H9 (cell line): ENCODE measurements around the gene NUP160. TPM values are rescaled to one million over a fixed set of nuclear protein-coding genes. Genes with fewer than 3 reads are reported as not detected.
"Not testable (repeated sequence)": the region's sequence is repeated elsewhere in the genome, so short reads cannot be mapped to it uniquely, and the experiment has no call there.

Source experiments
- DNase-seq: peaks from one replicate; pipeline ENCODE4 v3.0.0-alpha.2; 2017
- H2AFZ ChIP-seq: one replicate; pipeline ENCODE4 v1.6.1; 2013; ENCODE audit warnings: mild to moderate bottlenecking, low read length, control low read depth, moderate library complexity
- H2AK5ac ChIP-seq: 2 replicates; pipeline ENCODE4 v1.6.1; 2013; ENCODE audit warnings: low read length, control low read depth, mixed read lengths; ENCODE audit not compliant: insufficient read length
- H2BK120ac ChIP-seq: one replicate; pipeline ENCODE4 v1.6.1; 2013; ENCODE audit warnings: low read depth, mild to moderate bottlenecking, low read length, control low read depth, inconsistent platforms; ENCODE audit not compliant: poor library complexity, severe bottlenecking
- H2BK12ac ChIP-seq: 2 replicates; pipeline ENCODE4 v1.6.1; 2013; ENCODE audit warnings: low read length, control low read depth, mixed read lengths, low read depth; ENCODE audit not compliant: insufficient read length
- H2BK15ac ChIP-seq: 2 replicates; pipeline ENCODE4 v1.6.1; 2013; ENCODE audit warnings: low read depth, low read length, control low read depth
- H2BK20ac ChIP-seq: one replicate; pipeline ENCODE4 v1.6.1; 2013; ENCODE audit warnings: low read depth, mild to moderate bottlenecking, low read length, control low read depth, inconsistent platforms; ENCODE audit not compliant: poor library complexity, severe bottlenecking
- H2BK5ac ChIP-seq: 2 replicates; pipeline ENCODE4 v1.6.1; 2013; ENCODE audit warnings: low read length, control low read depth, mixed read lengths; ENCODE audit not compliant: insufficient read length
- H3K14ac ChIP-seq: 2 replicates; pipeline ENCODE4 v1.6.1; 2013; ENCODE audit warnings: low read length, control low read depth; ENCODE audit not compliant: insufficient read depth
- H3K18ac ChIP-seq: 2 replicates; pipeline ENCODE4 v1.6.1; 2013; ENCODE audit warnings: low read depth, mild to moderate bottlenecking, mixed read lengths, low read length, control low read depth; ENCODE audit not compliant: insufficient read length
- H3K23ac ChIP-seq: 2 replicates; pipeline ENCODE4 v1.6.1; 2013; ENCODE audit warnings: low read length, control low read depth, mixed read lengths, low read depth; ENCODE audit not compliant: insufficient read length
- H3K23me2 ChIP-seq: 2 replicates; pipeline ENCODE4 v1.6.1; 2013; ENCODE audit warnings: low read depth, mild to moderate bottlenecking, mixed read lengths, low read length, control low read depth; ENCODE audit not compliant: insufficient read length, poor library complexity, severe bottlenecking
- H3K27ac ChIP-seq: 2 replicates; pipeline ENCODE4 v1.5.1; 2013; ENCODE audit warnings: low read length, control low read depth, mixed read lengths, low read depth; ENCODE audit not compliant: insufficient read length
- H3K27me3 ChIP-seq: 2 replicates; pipeline ENCODE4 v1.6.1; 2013; ENCODE audit warnings: low read length, control low read depth, inconsistent platforms; ENCODE audit not compliant: insufficient read depth
- H3K4ac ChIP-seq: 2 replicates; pipeline ENCODE4 v1.6.1; 2013; ENCODE audit warnings: low read depth, mild to moderate bottlenecking, control low read depth, inconsistent platforms, low read length, moderate library complexity
- H3K4me1 ChIP-seq: 2 replicates; pipeline ENCODE4 v1.6.1; 2013; ENCODE audit warnings: low read length, control low read depth, inconsistent platforms; ENCODE audit not compliant: insufficient read depth
- H3K4me2 ChIP-seq: 2 replicates; pipeline ENCODE4 v1.6.1; 2013; ENCODE audit warnings: low read length, control low read depth, mixed read lengths; ENCODE audit not compliant: insufficient read length, insufficient read depth
- H3K56ac ChIP-seq: 2 replicates; pipeline ENCODE4 v1.6.1; 2013; ENCODE audit warnings: low read depth, mild to moderate bottlenecking, mixed read lengths, low read length, control low read depth; ENCODE audit not compliant: insufficient read length
- H3K79me1 ChIP-seq: 2 replicates; pipeline ENCODE4 v1.6.1; 2013; ENCODE audit warnings: low read depth, mild to moderate bottlenecking, moderate library complexity, low read length, control low read depth, inconsistent platforms; ENCODE audit not compliant: insufficient read depth, poor library complexity, severe bottlenecking
- H3K79me2 ChIP-seq: 2 replicates; pipeline ENCODE4 v1.6.1; 2013; ENCODE audit warnings: low read length, control low read depth, inconsistent platforms; ENCODE audit not compliant: insufficient read depth
- H3K9ac ChIP-seq: 2 replicates; pipeline ENCODE4 v1.6.1; 2013; ENCODE audit warnings: low read length, control low read depth, mixed read lengths; ENCODE audit not compliant: insufficient read length; ENCODE audit errors: extremely low read depth
- H3K9me3 ChIP-seq: one replicate; pipeline ENCODE4 v1.6.1; 2013; ENCODE audit warnings: low read depth, low read length, inconsistent platforms; ENCODE audit not compliant: control insufficient read depth
- H3T11ph ChIP-seq: one replicate; pipeline ENCODE4 v1.6.1; 2013; ENCODE audit warnings: mild to moderate bottlenecking, low read length, control low read depth, inconsistent platforms
- H4K20me1 ChIP-seq: one replicate; pipeline ENCODE4 v1.6.1; 2013; ENCODE audit not compliant: control insufficient read depth, insufficient read length, insufficient read depth
- H4K5ac ChIP-seq: 2 replicates; pipeline ENCODE4 v1.6.1; 2013; ENCODE audit warnings: low read depth, mild to moderate bottlenecking, mixed read lengths, low read length, control low read depth; ENCODE audit not compliant: insufficient read length
- H4K8ac ChIP-seq: replicated peaks from 2 replicates; pipeline ENCODE4 v1.6.1; 2013; ENCODE audit warnings: low read length, control low read depth, mixed read lengths, low read depth; ENCODE audit not compliant: insufficient read length
- H4K91ac ChIP-seq: 2 replicates; pipeline ENCODE4 v1.6.1; 2013; ENCODE audit warnings: low read depth, mild to moderate bottlenecking, moderate library complexity, mixed read lengths, low read length, control low read depth; ENCODE audit not compliant: insufficient read length
- H3K27ac Mint-ChIP-seq, 3 experiments: 2 replicates in 2 of 3; 3 replicates in 1 of 3; pipeline ENCODE4 v1.8.0; 2020 to 2021; ENCODE audit warnings: mixed read lengths in 3 of 3, mild to moderate bottlenecking in 1 of 3, moderate library complexity in 1 of 3
- H3K27me3 Mint-ChIP-seq: 2 replicates; pipeline ENCODE4 v1.8.0; 2021; ENCODE audit warnings: low read depth, mild to moderate bottlenecking, moderate library complexity, mixed read lengths
- H3K36me3 Mint-ChIP-seq, 3 experiments: 2 replicates in 2 of 3; 3 replicates in 1 of 3; pipeline ENCODE4 v1.8.0; 2020 to 2021; ENCODE audit warnings: low read depth in 3 of 3, mixed read lengths in 3 of 3; ENCODE audit not compliant: insufficient read depth in 1 of 3
- H3K4me1 Mint-ChIP-seq, 2 experiments: 2 replicates each; pipeline ENCODE4 v1.8.0; 2020; ENCODE audit warnings: mixed read lengths in 2 of 2
- H3K4me3 Mint-ChIP-seq, 2 experiments: 2 replicates in 1 of 2; 3 replicates in 1 of 2; pipeline ENCODE4 v1.8.0; 2020 to 2021; ENCODE audit warnings: mild to moderate bottlenecking in 2 of 2, mixed read lengths in 2 of 2, moderate library complexity in 1 of 2
- H3K9me3 Mint-ChIP-seq, 2 experiments: 2 replicates in 1 of 2; 3 replicates in 1 of 2; pipeline ENCODE4 v1.8.0; 2020; ENCODE audit warnings: mild to moderate bottlenecking in 2 of 2, mixed read lengths in 2 of 2, moderate library complexity in 1 of 2
- WGBS: extraction: QIAGEN DNeasy Blood & Tissue Kit; methylation state at CpG from one replicate; pipeline ENCODE4 v1.1.7; 2013; ENCODE audit warnings: missing lambda C conversion rate, low lambda C conversion rate, mixed read lengths; ENCODE audit not compliant: insufficient read length; ENCODE audit errors: extremely low coverage; 5-methylcytosine and 5-hydroxymethylcytosine counted together
- total RNA-seq: library from RNA; stranded (reverse); gene quantifications from 2 replicates; pipeline ENCODE4 v1.2.1, GENCODE V29; 2021

NUP160 gene
- total RNA-seq, 1 experiment from 2014 or later, result 86.1 TPM

GRCh38 chr11:47737817-47738216 is 110.3 kb downstream of the NUP160 start:
- not testable (repeated sequence) for H3K4me3 Mint-ChIP-seq, H2BK120ac ChIP-seq, H2BK15ac ChIP-seq, H3K4me1 ChIP-seq, H4K5ac ChIP-seq, H3K79me2 ChIP-seq, H2AK5ac ChIP-seq, H3K79me1 ChIP-seq, H3K18ac ChIP-seq, DNase-seq, H4K20me1 ChIP-seq, H3K9me3 Mint-ChIP-seq, H3K4me2 ChIP-seq, H3K14ac ChIP-seq, H2BK5ac ChIP-seq, H4K8ac ChIP-seq, H3K23me2 ChIP-seq, H2BK20ac ChIP-seq, H4K91ac ChIP-seq, H3T11ph ChIP-seq, H3K9ac ChIP-seq, H3K27me3 Mint-ChIP-seq, H3K56ac ChIP-seq, H3K9me3 ChIP-seq, H3K27ac ChIP-seq, H3K27me3 ChIP-seq, H3K23ac ChIP-seq, H2AFZ ChIP-seq, H3K4me1 Mint-ChIP-seq, H3K4ac ChIP-seq, H2BK12ac ChIP-seq
- peak overlapping the region in 1 of 3 experiments; percentile 81; a peak in 1 of 7 replicates for H3K27ac Mint-ChIP-seq
- H3K36me3 Mint-ChIP-seq, result peaks cover 45 to 88% (median 72%) of the 10 kb centered on the region in 3 experiments
- WGBS, result no CpG with 5 or more reads among the region's 7 CpGs
